HuH-7 (cell line): ENCODE data around the gene FKBP5.
"Not testable (repeated sequence)": the region's sequence is repeated elsewhere in the genome, so short reads cannot be mapped to it uniquely, and the experiment has no call there.

Experiments
- DNase-seq: peaks from one replicate; pipeline ENCODE4 v3.0.0; 2011; ENCODE audit warnings: low spot score

The FKBP5 gene

GRCh38 chr6:35688605-35689322 is at the start of gene FKBP5:
Gene FKBP5 (minus strand): TSS chr6:35688915. CDS start chr6:35642824, 46,091 bp downstream.
- peak; percentile 74 for DNase-seq

- peak; percentile 51 for DNase-seq
Measured at GRCh38 chr6:35737413-35738211, 48.9 kb upstream of the FKBP5 start.

- no peak for DNase-seq
Measured at GRCh38 chr6:35736982-35737412, 48.3 kb upstream of the FKBP5 start, which contains the start of gene ARMC12. Gene ARMC12 (plus strand): TSS chr6:35737032. CDS start chr6:35737109, 77 bp downstream.

GRCh38 chr6:35736253-35736894 is 47.7 kb upstream of the FKBP5 start:
- DNase-seq: peak; percentile 70

DNA sequence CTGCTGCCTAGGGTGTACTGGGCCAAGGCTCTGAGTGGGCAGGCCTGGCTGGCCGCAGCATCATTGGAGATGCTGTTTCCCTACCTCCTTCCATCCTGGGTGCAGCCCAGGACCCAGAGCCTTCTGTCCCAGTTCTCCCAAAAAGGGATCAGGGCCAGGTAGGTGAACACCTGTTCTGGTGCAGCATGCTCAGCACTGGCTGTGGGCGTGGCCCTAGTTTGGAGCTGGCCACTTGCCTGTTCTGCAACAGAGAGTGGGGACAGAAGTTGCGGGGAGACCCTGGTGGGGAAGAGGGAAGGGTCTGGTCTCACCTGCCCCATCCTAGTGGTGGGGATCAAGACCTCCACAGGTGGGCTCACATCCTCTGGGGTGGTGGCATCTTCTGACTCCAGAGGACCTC is 46.7 kb upstream of the FKBP5 start:
- no peak for DNase-seq

DNA sequence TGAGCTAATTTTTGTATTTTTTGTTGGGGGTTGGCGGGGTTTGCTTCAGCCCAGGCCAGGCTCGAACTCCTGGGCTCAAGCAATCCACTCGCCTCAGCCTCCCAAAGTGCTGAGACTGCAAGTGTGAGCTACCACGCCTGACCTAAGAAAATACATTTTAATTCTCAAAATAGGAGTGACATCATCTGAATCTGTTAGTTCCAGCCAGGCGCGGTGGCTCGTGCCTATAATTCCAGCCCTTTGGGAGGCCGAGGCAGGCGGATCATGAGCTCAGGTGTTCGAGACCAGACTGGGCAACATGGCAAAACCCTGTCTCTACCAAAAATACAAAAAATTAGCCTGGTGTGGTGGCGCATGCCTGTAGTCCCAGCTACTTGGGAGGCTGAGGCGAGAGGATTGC is 45.6 kb upstream of the FKBP5 start:
- DNase-seq: not testable (repeated sequence)

DNA sequence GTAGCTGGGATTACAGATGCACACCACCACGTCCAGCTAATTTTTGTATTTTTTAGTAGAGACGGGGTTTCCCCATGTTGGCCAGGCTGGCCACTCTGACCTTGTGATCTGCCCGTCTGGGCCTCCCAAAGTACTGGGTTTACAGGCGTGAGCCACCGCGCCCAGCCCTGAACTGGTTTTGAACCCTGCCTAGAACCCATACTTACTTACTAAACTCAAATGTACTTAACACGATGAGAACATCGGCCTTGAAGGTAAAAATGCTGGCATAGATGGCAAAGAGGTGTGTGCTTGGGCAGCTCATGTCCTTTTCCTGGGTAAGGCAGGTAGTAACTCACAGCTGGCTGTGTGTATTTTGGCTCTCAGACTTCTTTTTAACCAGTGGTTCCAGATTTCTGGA is 44.9 kb upstream of the FKBP5 start:
- DNase-seq: no peak

- peak; percentile 79 for DNase-seq
Measured at GRCh38 chr6:35731736-35732532, 43.2 kb upstream of the FKBP5 start.

DNA sequence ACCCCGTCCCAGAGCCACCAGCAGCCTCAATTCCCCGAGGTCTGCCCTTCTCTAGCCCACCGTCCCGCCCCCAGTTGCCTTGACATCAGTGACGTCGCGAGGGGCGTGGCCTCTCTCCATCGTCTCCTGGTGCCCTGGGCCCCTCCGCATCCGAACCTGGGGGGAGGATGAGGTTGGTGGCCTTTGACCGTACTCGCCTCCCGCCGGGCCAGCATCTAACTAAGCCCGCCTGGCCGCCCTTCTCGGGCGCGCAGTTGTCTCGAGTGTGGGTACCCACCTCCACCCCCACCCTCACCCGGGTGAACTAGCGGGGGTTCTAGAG is 42.7 kb upstream of the FKBP5 start:
- DNase-seq: peak; percentile 88

- no peak for DNase-seq
Measured at GRCh38 chr6:35730745-35731413, 42.2 kb upstream of the FKBP5 start.

- no peak for DNase-seq
Measured at GRCh38 chr6:35729722-35730121, 41.0 kb upstream of the FKBP5 start.

- DNase-seq: no peak
Measured at GRCh38 chr6:35728683-35729678, 40.3 kb upstream of the FKBP5 start.

GRCh38 chr6:35727935-35728682 is 39.4 kb upstream of the FKBP5 start:
- DNase-seq: peak; percentile 58

DNA sequence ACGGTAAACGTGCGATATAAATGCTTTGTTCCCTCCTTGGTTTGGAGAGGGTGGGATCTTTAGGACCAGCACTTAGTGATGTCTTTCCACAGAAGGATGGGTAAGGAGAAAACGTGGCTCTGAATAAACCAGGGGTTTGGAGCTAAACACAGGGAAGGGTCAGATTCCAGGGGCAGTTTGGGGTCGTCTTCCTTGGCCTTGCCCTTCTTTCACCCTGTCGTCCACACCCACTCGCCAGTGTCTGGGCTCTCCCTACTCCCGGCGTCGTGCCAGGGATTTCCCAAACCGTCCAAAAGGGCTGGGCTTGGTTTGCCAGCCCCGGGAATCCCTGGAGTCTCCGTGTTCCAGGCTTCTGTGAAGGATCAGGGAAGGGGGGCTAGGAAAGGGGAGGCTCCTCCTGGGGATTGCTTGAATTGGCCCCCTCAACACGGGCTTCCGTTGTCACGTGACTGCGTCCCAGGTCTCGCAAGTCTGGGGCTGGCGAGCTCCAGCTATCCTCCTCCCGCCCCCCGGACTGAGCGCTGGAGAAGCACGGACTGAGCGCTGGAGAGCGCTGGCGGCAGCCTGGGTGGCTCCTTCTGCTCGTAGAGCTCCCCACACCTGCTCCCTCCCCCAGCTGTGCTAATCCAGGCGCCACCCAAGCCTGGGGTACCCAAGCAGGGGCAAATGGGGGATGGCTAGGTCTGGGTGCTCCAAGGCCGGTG is 38.7 kb upstream of the FKBP5 start:
- DNase-seq: peak; percentile 54

DNA sequence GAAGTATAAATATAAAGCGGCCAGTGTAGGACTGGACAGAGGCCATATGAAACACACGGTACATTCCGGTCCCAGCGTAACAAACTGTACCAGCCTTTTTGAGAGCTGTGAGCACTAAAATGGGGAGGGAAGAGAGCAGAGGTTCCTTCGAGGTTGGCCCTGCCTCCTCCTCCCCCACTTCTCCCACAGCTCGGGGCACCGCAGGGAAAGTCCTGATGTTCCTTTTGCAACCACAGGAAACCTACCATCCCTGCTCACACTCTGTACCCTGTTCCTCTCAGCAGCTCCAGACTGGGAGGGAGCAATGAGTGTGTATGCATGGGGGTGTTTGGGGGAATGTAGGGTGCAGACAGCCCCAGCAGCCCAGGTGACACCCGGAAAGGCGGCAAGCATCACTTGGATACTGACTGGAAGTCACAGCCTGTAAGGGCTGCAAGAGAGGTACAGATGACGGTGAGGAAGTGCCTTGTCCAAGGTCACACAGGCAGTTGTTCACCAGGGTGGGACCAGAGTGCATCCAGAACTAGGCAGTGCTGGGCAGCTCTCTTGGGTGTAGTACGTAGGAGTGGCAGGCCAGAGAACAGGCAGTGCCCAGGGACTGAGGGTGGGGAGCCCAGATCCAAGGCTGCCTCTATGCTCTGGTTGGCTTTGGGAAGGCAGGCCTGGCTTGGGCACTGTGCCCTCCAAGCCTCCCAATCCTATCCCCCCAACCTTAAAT is 37.2 kb upstream of the FKBP5 start:
- no peak for DNase-seq

GRCh38 chr6:35725081-35725708 is 36.5 kb upstream of the FKBP5 start:
- no peak for DNase-seq

GRCh38 chr6:35724471-35724870 is 35.8 kb upstream of the FKBP5 start:
- no peak for DNase-seq

- DNase-seq: no peak
Measured at GRCh38 chr6:35724059-35724458, 35.3 kb upstream of the FKBP5 start.
